Mesodermal cell (in vitro differentiated cells): Measurements from ENCODE around the gene COL16A1.

Experiments
- H3K27ac ChIP-seq: 2 replicates; pipeline ENCODE4 v1.7.0; 2013; ENCODE audit warnings: mild to moderate bottlenecking, low read depth, low read length, moderate library complexity; ENCODE audit not compliant: severe bottlenecking
- H3K36me3 ChIP-seq: 2 replicates; pipeline ENCODE4 v1.7.1; 2013; ENCODE audit warnings: mild to moderate bottlenecking, low read length, moderate library complexity; ENCODE audit not compliant: control insufficient read depth, insufficient read depth
- H3K4me1 ChIP-seq: one replicate; pipeline ENCODE4 v1.7.1; 2013; ENCODE audit warnings: mild to moderate bottlenecking, low read length; ENCODE audit not compliant: insufficient read depth, control insufficient read depth, poor library complexity, severe bottlenecking
- H3K4me3 ChIP-seq: 2 replicates; pipeline ENCODE4 v1.7.0; 2013; ENCODE audit warnings: low read length, control low read depth, mild to moderate bottlenecking; ENCODE audit not compliant: insufficient read depth, poor library complexity, severe bottlenecking; ENCODE audit errors: extremely low read depth
- H3K9me3 ChIP-seq: 2 replicates; pipeline ENCODE4 v1.7.1; 2013; ENCODE audit warnings: mild to moderate bottlenecking, low read length, moderate library complexity; ENCODE audit not compliant: control insufficient read depth
- WGBS, 2 experiments: methylation state at CpG; one replicate each; pipeline ENCODE4 v1.1.5; 2013; ENCODE audit warnings: missing lambda C conversion rate in 2 of 2; ENCODE audit not compliant: insufficient coverage in 2 of 2; 5-methylcytosine and 5-hydroxymethylcytosine counted together

The COL16A1 gene

DNA sequence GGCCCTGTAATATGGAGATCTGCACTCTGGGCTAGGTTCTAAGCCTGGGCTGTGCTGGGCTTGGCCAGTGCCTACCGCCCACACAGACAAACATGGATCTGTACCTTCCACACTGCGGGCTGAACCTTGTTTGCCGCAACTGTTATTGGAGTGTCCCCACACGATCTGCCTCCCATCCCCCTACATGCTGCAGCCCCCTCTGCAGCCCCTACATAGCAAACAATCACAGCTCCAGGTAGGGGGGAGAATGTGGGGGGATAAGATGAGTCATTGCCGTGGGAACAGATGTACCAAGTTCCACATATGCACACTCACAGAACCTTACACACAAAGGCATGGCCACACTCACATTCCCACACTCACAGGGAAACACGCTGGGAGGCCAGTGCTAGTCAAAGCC is 88.4 kb downstream of the COL16A1 start:
- Histone ChIP-seq H3K9me3 (no peaks in the 10 kb centered on the region), H3K36me3 (no peaks in the 10 kb centered on the region), H3K4me1 (no peaks in the 10 kb centered on the region), H3K27ac (no peak overlapping the region), H3K4me3 (no peak overlapping the region)
- WGBS, 2 experiments: 87 to 100% methylated on average over 2 to 3 of the region's 6 CpGs

DNA sequence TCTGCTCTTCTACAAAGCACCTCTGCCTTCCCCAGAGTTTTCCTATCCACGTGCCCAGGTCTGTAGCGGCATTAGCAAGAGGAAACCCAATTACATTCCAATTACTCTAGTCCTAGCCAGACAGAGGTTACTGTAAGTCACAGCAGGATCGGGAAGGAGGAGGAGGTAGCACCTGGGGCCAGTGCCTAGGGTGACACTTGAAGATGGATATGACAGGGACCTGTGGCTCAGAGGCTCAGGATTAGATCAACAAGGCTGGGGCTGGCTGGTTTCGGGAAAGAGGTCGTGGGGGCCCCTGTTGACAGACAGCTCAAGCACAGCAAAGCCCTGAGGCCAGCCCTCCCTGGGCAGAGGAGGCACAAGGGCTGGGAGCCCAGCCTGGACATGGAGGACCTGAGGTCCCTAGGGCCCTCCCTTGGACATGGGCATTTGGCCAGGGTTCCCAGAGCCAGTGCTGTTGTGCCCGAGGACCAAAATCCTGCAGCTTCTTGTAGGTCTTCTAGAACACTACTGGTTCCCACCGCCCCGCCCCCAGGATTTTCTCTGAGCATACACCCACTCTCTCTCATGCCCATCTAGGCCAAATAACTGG is 89.3 kb downstream of the COL16A1 start:
- H3K9me3 ChIP-seq: no peaks in the 10 kb centered on the region

DNA sequence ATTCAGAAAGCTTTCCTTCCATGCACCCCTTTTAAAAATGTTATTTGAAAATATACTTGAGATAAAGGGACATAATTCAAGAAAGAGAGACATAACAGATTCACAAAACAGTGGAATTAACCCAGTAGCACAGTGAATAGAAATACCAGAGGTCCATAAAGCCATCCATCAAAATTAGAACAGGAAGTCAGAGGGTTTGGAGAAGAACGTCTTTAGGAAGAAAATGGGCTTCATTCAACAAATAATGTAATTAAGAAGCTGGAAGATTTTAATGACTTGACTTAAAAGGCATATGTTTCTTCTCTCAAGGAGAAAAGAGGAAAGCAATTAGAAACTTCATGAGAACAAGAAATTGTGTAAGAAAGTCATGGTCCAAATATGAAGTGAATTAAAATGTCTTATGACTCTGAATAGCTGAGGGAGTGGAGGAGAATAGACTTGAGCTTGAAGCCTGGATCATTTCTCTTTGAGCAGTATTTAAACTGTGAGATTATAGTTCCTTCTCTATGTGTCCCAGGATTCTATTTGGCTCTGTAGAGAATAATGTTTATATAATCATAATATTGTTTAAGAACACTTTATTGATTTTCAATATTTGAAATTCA is 94.2 kb downstream of the COL16A1 start:
- whole genome bisulfite sequencing, 2 experiments: no CpG with 5 or more reads among the region's 1 CpG
- Histone ChIP-seq H3K27ac (no peak overlapping the region), H3K4me3 (no peak overlapping the region), H3K9me3 (no peaks in the 10 kb centered on the region), H3K4me1 (no peaks in the 10 kb centered on the region), H3K36me3 (no peaks in the 10 kb centered on the region)

More for the DNA sequence above, 89.3 kb downstream of the COL16A1 start:
- H3K4me1 ChIP-seq: no peaks in the 10 kb centered on the region
- H3K4me3 ChIP-seq: no peak overlapping the region
- WGBS, 2 experiments: 76 to 83% methylated on average over 5 to 7 of the region's 8 CpGs
- no peaks in the 10 kb centered on the region for H3K36me3 ChIP-seq
- no peak overlapping the region for H3K27ac ChIP-seq

DNA sequence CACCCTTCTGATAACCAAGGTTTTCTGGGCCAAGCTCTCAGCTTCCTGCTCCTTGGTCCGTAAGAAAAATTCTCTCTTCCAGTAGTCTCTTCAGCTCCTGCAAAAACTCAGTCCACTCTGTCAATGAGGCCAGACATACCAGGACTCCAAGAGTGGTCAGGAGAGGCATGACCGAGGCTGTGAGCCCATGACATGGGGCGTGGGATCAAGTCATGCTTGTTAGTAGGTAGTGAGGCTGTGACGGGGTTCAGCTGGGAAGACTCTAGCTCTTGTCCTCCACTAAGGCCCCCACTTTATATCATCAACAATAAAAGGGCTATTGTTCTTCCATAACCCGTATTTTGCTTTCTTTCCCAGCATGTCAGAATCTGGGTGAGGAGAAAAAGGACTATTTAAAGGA is 96.5 kb downstream of the COL16A1 start:
- no peaks in the 10 kb centered on the region for H3K9me3 ChIP-seq
- H3K27ac ChIP-seq: no peak overlapping the region
- H3K36me3 ChIP-seq: no peaks in the 10 kb centered on the region
- WGBS, 2 experiments: 100% methylated on average over 1 of the region's 5 CpGs
- no peaks in the 10 kb centered on the region for H3K4me1 ChIP-seq
- H3K4me3 ChIP-seq: no peak overlapping the region

DNA sequence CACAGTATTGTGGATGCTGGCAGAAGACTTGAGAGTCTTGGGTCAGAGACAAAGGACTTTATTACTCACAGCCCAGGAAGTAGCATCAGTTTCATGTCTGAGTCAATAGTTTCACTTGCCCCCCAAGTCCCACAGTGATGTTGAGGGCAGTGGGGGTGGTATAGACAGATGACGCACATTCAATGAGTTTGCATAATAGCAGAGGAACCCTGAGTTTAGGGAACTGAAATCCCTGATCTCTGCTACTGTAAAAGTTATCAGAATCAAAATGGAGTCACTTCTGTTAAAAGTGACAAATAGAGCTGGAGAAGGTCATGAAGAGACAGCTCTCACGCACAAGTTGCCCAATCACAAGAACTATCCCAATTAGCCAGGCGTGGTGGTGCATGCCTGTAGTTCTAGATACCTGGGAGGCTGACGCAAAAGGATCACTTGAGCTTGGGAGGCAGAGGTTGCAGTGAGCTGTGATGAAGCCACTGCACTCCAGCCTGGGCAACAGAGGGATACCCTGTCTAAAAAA is 97.8 kb downstream of the COL16A1 start:
- no peak overlapping the region for H3K27ac ChIP-seq
- no peaks in the 10 kb centered on the region for H3K9me3 ChIP-seq
- no peaks in the 10 kb centered on the region for H3K36me3 ChIP-seq
- no peak overlapping the region for H3K4me3 ChIP-seq
- H3K4me1 ChIP-seq: no peaks in the 10 kb centered on the region
- 89 to 95% methylated on average over 3 to 4 of the region's 4 CpGs for WGBS, 2 experiments
